T47D (cell line): ENCODE measurements around the gene WSCD2.

Experiments
- DNase-seq, 2 experiments: peaks; one replicate each; pipeline versions ENCODE4 v3.0.0 to v3.0.0-alpha.2; 2011 to 2012; ENCODE audit warnings: low read depth in 1 of 2, low spot score in 1 of 2
- JUND ChIP-seq: IDR thresholded peaks from 2 replicates; pipeline ENCODE4 v1.6.1; 2012; ENCODE audit warnings: low read depth
- in situ Hi-C: cut with HindIII; loops from 2 replicates; pipeline ENCODE4 v1.10.0; 2016; ENCODE audit warnings: low sequenced_read_pairs, low pct_unique_long_range_greater_than_20kb

The WSCD2 gene

GRCh38 chr12:108241986-108242703 is 113.1 kb downstream of the WSCD2 start:
- DNase-seq, result no peak

GRCh38 chr12:108247130-108247529 is 118.0 kb downstream of the WSCD2 start:
- in situ Hi-C loops, result no loop called here
- no peak for TF ChIP-seq JUND
- DNase-seq, result no peak

More at GRCh38 chr12:108241986-108242703, 113.1 kb downstream of the WSCD2 start:
- no peak for TF ChIP-seq JUND
- in situ Hi-C loops, result no loop called here

- in situ Hi-C loops, result no loop called here
These were observed 118.9 kb downstream of the WSCD2 start for GRCh38 chr12:108248011-108248410.

GRCh38 chr12:108252523-108252922 is 123.4 kb downstream of the WSCD2 start:
- TF ChIP-seq JUND, result no peak
- in situ Hi-C loops, result no loop called here
- DNase-seq, result no peak

More at GRCh38 chr12:108248011-108248410, 118.9 kb downstream of the WSCD2 start:
- no peak for TF ChIP-seq JUND
- no peak for DNase-seq

- in situ Hi-C loops, result no loop called here
- TF ChIP-seq JUND, result no peak
- no peak for DNase-seq
These were observed 124.5 kb downstream of the WSCD2 start for GRCh38 chr12:108253540-108253939.

- in situ Hi-C loops, result no loop called here
- no peak for DNase-seq
- no peak for TF ChIP-seq JUND
These were observed 124.9 kb downstream of the WSCD2 start for GRCh38 chr12:108254030-108254429.

- in situ Hi-C loops, result no loop called here
- DNase-seq, result no peak
- TF ChIP-seq JUND, result no peak
These were observed 125.6 kb downstream of the WSCD2 start for GRCh38 chr12:108254517-108255251.

GRCh38 chr12:108255252-108255602 is 126.1 kb downstream of the WSCD2 start:
- no peak for TF ChIP-seq JUND
- no peak for DNase-seq
- in situ Hi-C loops, result no loop called here

- no peak for TF ChIP-seq JUND
- in situ Hi-C loops, result no loop called here
- no peak for DNase-seq
These were observed 127.9 kb downstream of the WSCD2 start for GRCh38 chr12:108257004-108257403.

GRCh38 chr12:108257610-108258106 is 128.6 kb downstream of the WSCD2 start:
- TF ChIP-seq JUND, result no peak
- in situ Hi-C loops, result no loop called here

GRCh38 chr12:108260039-108260438 is 131.0 kb downstream of the WSCD2 start:
- in situ Hi-C loops, result no loop called here
- DNase-seq, result no peak
- TF ChIP-seq JUND, result no peak

More at GRCh38 chr12:108257610-108258106, 128.6 kb downstream of the WSCD2 start:
- no peak for DNase-seq

- DNase-seq, result no peak
- no peak for TF ChIP-seq JUND
- in situ Hi-C loops, result no loop called here
These were observed 131.9 kb downstream of the WSCD2 start for GRCh38 chr12:108260969-108261368.

GRCh38 chr12:108265505-108265904 is 136.4 kb downstream of the WSCD2 start:
- in situ Hi-C loops, result no loop called here
- DNase-seq, result no peak
- no peak for TF ChIP-seq JUND

GRCh38 chr12:108266131-108266530 is 137.0 kb downstream of the WSCD2 start:
- in situ Hi-C loops, result no loop called here
- TF ChIP-seq JUND, result no peak
- no peak for DNase-seq
